Caco-2 (cell line): ENCODE results near the gene CACNG1. TPM values are rescaled to one million over a fixed set of nuclear protein-coding genes. Genes with fewer than 3 reads are reported as not detected.

Experiments used
- BruUV-seq: library from RNA; stranded (reverse); fragments of 400-500 nt; replicated peaks from 2 replicates; lab custom pipeline; 2021; lab: Mats Ljungman, UMichigan
- CTCF ChIA-PET: fragments of 300-600 bp; sonication (Branson Sonifier 250); formaldehyde crosslinking; loops from one replicate; lab custom pipeline; 2022; ENCODE audit warnings: antibody characterized with exemption; lab: Charles Lee
- POLR2A ChIA-PET: fragments of 300-600 bp; sonication (Branson Sonifier 250); formaldehyde crosslinking; loops from one replicate; lab custom pipeline; 2022; ENCODE audit warnings: antibody characterized with exemption; lab: Charles Lee
- DNase-seq, 2 experiments: peaks; one replicate each; pipeline versions ENCODE4 v3.0.0 to v3.0.0-alpha.2; 2020 to 2022
- H3K27me3 ChIP-seq: replicated peaks from 2 replicates; pipeline ENCODE4 v1.6.0; 2011; ENCODE audit warnings: low read length; ENCODE audit not compliant: control insufficient read depth, insufficient read depth
- H3K36me3 ChIP-seq: 2 replicates; pipeline ENCODE4 v1.5.1; 2011; ENCODE audit warnings: low read length; ENCODE audit not compliant: control insufficient read depth, insufficient read depth
- H3K4me1 ChIP-seq: fragments of 250-450 bp; sonication (Bioruptor Pico); 2 replicates; pipeline ENCODE4 v1.5.1; 2020; ENCODE audit warnings: mild to moderate bottlenecking
- H3K4me3 ChIP-seq: 2 replicates; pipeline ENCODE4 v1.5.1; 2011; ENCODE audit warnings: low read depth, mild to moderate bottlenecking, control low read depth, low read length
- H3K9me3 ChIP-seq: fragments of 250-450 bp; sonication (Bioruptor Pico); 2 replicates; pipeline ENCODE4 v1.5.1; 2020; ENCODE audit warnings: mild to moderate bottlenecking, moderate library complexity
- H3K27ac Mint-ChIP-seq: one replicate; pipeline ENCODE4 v1.8.0; 2022; ENCODE audit warnings: mixed read lengths; ENCODE audit not compliant: unreplicated experiment
- H3K27me3 Mint-ChIP-seq: one replicate; pipeline ENCODE4 v1.8.0; 2022; ENCODE audit warnings: mixed read lengths; ENCODE audit not compliant: insufficient read depth, unreplicated experiment
- H3K36me3 Mint-ChIP-seq: one replicate; pipeline ENCODE4 v1.8.0; 2022; ENCODE audit warnings: mild to moderate bottlenecking, mixed read lengths; ENCODE audit not compliant: insufficient read depth, unreplicated experiment
- H3K4me1 Mint-ChIP-seq: one replicate; pipeline ENCODE4 v1.8.0; 2022; ENCODE audit warnings: low read depth, mixed read lengths; ENCODE audit not compliant: unreplicated experiment
- H3K4me3 Mint-ChIP-seq: one replicate; pipeline ENCODE4 v1.8.0; 2022; ENCODE audit warnings: mild to moderate bottlenecking, moderate library complexity, mixed read lengths; ENCODE audit not compliant: unreplicated experiment
- H3K9me3 Mint-ChIP-seq: one replicate; pipeline ENCODE4 v1.8.0; 2022; ENCODE audit warnings: mixed read lengths; ENCODE audit not compliant: unreplicated experiment
- intact Hi-C: fragments of 100-400 bp; cut with micrococcal nuclease; formaldehyde crosslinking; loops from one replicate; pipeline ENCODE4 v1.10.0; 2022; ENCODE audit not compliant: unreplicated experiment
- total RNA-seq: library from RNA; stranded (reverse); gene quantifications from 2 replicates; pipeline ENCODE4 v1.2.3, GENCODE V29; 2022
- TF ChIP-seq, protein P1 (sequence below), 2 experiments: fragments of 200-600 bp in 1 of 2; IDR thresholded peaks; 1 replicate in 1 of 2; 2 replicates in 1 of 2; pipeline versions ENCODE4 v1.5.1 to v1.8.0; 2011 to 2022; ENCODE audit warnings: antibody characterized with exemption in 1 of 2, control low read depth in 1 of 2, inconsistent platforms in 1 of 2, low read depth in 1 of 2, low read length in 1 of 2, mild to moderate bottlenecking in 1 of 2, moderate library complexity in 1 of 2; ENCODE audit not compliant: insufficient read depth in 1 of 2, severe bottlenecking in 1 of 2, unreplicated experiment in 1 of 2

CACNG1 gene
- total RNA-seq, 1 experiment from 2014 or later = not detected

DNA sequence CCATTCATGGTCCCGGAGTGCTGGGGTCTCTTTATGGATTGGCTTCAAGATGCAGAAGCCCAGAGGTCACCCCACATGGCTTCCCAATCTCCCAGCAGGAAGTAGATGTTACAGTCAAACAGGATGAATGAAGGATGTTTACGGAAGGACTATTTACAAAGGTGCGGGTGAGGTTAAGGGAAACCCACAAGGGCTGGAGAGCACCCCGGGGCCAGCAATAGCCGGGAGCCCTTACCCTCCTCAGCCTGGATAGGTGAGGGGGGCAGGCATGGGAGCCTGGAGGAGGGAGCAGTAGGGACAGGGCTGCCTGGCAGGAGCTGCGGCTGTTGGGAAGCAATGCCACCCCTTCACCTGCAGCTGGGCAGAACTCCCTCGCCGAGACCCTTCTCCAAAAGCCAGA is 24.5 kb upstream of the CACNG1 start:
- DNase-seq = no peak
- no peaks in the 10 kb centered on the region for H3K36me3 Mint-ChIP-seq
- no TSS peak for BruUV-seq
- ChIA-PET POLR2A (interaction anchor here (0.6 kb wide), 2 partner anchors 333 to 968 kb away, joined by 3 to 5 read pairs; no protein-coding TSS in a partner anchor), CTCF (no interaction called here)
- Histone ChIP-seq H3K36me3 (no peaks in the 10 kb centered on the region), H3K4me1 (peaks cover 7% of the 10 kb centered on the region; the same call in 1 of the 2 replicates), H3K27me3 (no peaks in the 10 kb centered on the region), H3K4me3 (no peak overlapping the region), H3K9me3 (no peaks in the 10 kb centered on the region)
- no peak overlapping the region for H3K27ac Mint-ChIP-seq
- TF ChIP-seq, protein P1, sequence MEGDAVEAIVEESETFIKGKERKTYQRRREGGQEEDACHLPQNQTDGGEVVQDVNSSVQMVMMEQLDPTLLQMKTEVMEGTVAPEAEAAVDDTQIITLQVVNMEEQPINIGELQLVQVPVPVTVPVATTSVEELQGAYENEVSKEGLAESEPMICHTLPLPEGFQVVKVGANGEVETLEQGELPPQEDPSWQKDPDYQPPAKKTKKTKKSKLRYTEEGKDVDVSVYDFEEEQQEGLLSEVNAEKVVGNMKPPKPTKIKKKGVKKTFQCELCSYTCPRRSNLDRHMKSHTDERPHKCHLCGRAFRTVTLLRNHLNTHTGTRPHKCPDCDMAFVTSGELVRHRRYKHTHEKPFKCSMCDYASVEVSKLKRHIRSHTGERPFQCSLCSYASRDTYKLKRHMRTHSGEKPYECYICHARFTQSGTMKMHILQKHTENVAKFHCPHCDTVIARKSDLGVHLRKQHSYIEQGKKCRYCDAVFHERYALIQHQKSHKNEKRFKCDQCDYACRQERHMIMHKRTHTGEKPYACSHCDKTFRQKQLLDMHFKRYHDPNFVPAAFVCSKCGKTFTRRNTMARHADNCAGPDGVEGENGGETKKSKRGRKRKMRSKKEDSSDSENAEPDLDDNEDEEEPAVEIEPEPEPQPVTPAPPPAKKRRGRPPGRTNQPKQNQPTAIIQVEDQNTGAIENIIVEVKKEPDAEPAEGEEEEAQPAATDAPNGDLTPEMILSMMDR (IDR thresholded peaks at IDR 0.05; ENCODE audit: insufficient read depth in 1 of 2, low read depth in 1 of 2, low read length in 1 of 2, severe bottlenecking in 1 of 2, unreplicated experiment in 1 of 2) = no peak
- H3K4me1 Mint-ChIP-seq = peaks cover 14% of the 10 kb centered on the region
- H3K27me3 Mint-ChIP-seq = no peaks in the 10 kb centered on the region
- no peak overlapping the region for H3K4me3 Mint-ChIP-seq
- intact Hi-C loops = no loop called here
- H3K9me3 Mint-ChIP-seq = no peaks in the 10 kb centered on the region

DNA sequence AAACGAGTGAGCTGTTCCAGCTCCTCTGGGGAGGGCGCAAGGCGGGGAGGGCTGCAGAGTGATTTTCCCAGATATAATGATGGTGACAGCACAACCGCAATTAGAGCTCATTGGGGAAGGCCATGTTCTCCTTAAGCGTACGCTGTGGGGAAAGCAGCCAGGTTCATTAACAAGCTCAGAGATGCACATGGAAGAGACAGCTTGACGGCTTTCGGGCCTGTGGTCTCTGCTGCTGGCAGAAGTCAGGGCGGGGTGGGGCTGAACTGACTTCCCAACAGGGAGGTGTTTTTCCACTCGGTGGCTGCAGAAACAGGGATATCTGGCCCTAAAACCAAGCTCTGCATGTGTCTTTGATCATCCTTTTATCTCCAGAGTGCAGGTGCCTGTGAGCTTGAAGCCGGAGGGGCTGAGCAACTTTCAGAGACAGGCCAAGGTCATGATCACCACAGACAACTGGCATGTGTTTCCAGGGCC is 24.0 kb upstream of the CACNG1 start:
- no peaks in the 10 kb centered on the region for H3K36me3 ChIP-seq
- TF ChIP-seq, protein P1 (IDR thresholded peaks at IDR 0.05; ENCODE audit: insufficient read depth in 1 of 2, low read depth in 1 of 2, low read length in 1 of 2, severe bottlenecking in 1 of 2, unreplicated experiment in 1 of 2) = no peak
- peaks cover 7% of the 10 kb centered on the region; the same call in 1 of the 2 replicates for H3K4me1 ChIP-seq
- H3K9me3 ChIP-seq = no peaks in the 10 kb centered on the region
- H3K4me1 Mint-ChIP-seq = peaks cover 14% of the 10 kb centered on the region
- BruUV-seq = no TSS peak
- no peak overlapping the region for H3K27ac Mint-ChIP-seq
- H3K27me3 Mint-ChIP-seq = no peaks in the 10 kb centered on the region
- ChIA-PET POLR2A (no interaction called here), CTCF (interaction anchor here (0.6 kb wide), 1 partner anchor 12 kb away, joined by 3 read pairs; no protein-coding TSS in a partner anchor)
- no peak overlapping the region for H3K4me3 Mint-ChIP-seq
- H3K4me3 ChIP-seq = no peak overlapping the region
- intact Hi-C loops = no loop called here
- DNase-seq = no peak
- no peaks in the 10 kb centered on the region for H3K9me3 Mint-ChIP-seq
- no peaks in the 10 kb centered on the region for H3K36me3 Mint-ChIP-seq
- H3K27me3 ChIP-seq = no peaks in the 10 kb centered on the region

DNA sequence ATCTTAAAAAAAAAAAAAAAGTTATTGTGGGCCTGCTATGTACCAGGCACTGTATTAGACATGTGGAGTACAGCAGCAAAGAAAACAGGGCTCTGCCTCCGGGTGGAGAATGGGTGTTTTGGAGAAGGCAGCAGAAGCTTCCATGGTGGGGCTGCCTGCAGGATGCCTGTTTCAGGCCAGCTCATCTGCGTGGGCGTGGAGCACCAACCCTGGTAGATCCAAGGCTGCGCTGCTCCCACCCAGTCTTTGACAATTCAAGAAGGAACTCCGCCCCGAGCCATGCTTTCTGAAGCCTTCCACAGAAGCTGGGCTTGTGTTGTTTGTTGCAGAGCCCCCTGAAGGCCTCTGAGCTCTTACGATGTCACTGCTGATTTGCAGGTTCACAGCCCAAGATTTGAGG is 23.2 kb upstream of the CACNG1 start:
- Histone ChIP-seq H3K4me1 (peaks cover 14% of the 10 kb centered on the region), H3K9me3 (no peaks in the 10 kb centered on the region), H3K4me3 (no peak overlapping the region), H3K36me3 (no peaks in the 10 kb centered on the region), H3K27me3 (no peaks in the 10 kb centered on the region)
- CTCF ChIA-PET = no interaction called here
- POLR2A ChIA-PET = no interaction called here
- Mint-ChIP-seq H3K4me1 (peaks cover 14% of the 10 kb centered on the region), H3K9me3 (no peaks in the 10 kb centered on the region), H3K4me3 (no peak overlapping the region), H3K27me3 (no peaks in the 10 kb centered on the region), H3K36me3 (no peaks in the 10 kb centered on the region), H3K27ac (no peak overlapping the region)
- DNase-seq = no peak
- intact Hi-C loops = no loop called here
- TF ChIP-seq, protein P1 (IDR thresholded peaks at IDR 0.05; ENCODE audit: insufficient read depth in 1 of 2, low read depth in 1 of 2, low read length in 1 of 2, severe bottlenecking in 1 of 2, unreplicated experiment in 1 of 2) = no peak
- BruUV-seq = no TSS peak
